Activated naive CD8-positive, alpha-beta T cell treated with anti-CD3 and anti-CD28 coated beads for 36 hours (primary cell): Measurements from ENCODE around the gene HMCN2. TPM values are rescaled to one million over a fixed set of nuclear protein-coding genes. Genes with fewer than 3 reads are reported as not detected.

ENCODE experiments used
- DNase-seq: peaks from one replicate; pipeline ENCODE4 v3.0.0; 2021
- H3K27ac Mint-ChIP-seq: one replicate; pipeline ENCODE4 v1.8.0; 2022; ENCODE audit warnings: mild to moderate bottlenecking, moderate library complexity, mixed read lengths
- H3K27me3 Mint-ChIP-seq: one replicate; pipeline ENCODE4 v1.8.0; 2022; ENCODE audit warnings: mild to moderate bottlenecking, mixed read lengths
- H3K36me3 Mint-ChIP-seq: one replicate; pipeline ENCODE4 v1.8.0; 2021; ENCODE audit warnings: mild to moderate bottlenecking, mixed read lengths
- H3K4me1 Mint-ChIP-seq: one replicate; pipeline ENCODE4 v1.8.0; 2021; ENCODE audit warnings: mixed read lengths
- H3K4me3 Mint-ChIP-seq: one replicate; pipeline ENCODE4 v1.8.0; 2022; ENCODE audit warnings: mild to moderate bottlenecking, moderate library complexity, mixed read lengths
- H3K9me3 Mint-ChIP-seq: one replicate; pipeline ENCODE4 v1.8.0; 2022; ENCODE audit warnings: mixed read lengths
- total RNA-seq, 2 experiments: library from RNA; stranded (reverse); gene quantifications; one replicate each; pipeline ENCODE4 v1.2.3, GENCODE V29; 2021

HMCN2 gene, protein sequence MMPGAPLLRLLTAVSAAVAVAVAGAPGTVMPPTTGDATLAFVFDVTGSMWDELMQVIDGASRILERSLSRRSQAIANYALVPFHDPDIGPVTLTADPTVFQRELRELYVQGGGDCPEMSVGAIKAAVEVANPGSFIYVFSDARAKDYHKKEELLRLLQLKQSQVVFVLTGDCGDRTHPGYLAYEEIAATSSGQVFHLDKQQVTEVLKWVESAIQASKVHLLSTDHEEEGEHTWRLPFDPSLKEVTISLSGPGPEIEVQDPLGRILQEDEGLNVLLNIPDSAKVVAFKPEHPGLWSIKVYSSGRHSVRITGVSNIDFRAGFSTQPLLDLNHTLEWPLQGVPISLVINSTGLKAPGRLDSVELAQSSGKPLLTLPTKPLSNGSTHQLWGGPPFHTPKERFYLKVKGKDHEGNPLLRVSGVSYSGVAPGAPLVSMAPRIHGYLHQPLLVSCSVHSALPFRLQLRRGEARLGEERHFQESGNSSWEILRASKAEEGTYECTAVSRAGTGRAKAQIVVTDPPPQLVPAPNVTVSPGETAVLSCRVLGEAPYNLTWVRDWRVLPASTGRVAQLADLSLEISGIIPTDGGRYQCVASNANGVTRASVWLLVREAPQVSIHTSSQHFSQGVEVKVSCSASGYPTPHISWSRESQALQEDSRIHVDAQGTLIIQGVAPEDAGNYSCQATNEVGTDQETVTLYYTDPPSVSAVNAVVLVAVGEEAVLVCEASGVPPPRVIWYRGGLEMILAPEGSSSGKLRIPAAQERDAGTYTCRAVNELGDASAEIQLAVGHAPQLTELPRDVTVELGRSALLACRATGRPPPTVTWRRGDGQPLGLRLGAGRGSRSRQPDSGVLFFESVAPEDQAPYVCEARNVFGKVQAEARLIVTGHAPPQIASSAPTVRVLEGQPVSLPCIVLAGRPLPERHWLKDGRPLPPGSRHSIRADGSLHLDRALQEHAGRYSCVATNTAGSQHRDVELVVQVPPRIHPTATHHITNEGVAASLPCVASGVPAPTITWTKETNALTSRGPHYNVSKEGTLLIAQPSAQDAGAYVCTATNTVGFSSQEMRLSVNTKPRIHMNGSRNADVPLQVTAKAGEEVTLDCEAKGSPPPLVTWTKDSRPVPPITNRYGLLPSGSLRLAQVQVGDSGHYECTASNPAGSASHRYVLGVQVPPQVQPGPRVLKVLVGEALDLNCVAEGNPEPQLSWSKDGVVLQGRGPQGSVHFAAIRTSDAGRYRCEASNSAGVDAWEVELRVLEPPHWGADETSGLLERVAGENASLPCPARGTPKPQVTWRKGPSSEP (N-terminal part only)
- not detected for total RNA-seq

DNA sequence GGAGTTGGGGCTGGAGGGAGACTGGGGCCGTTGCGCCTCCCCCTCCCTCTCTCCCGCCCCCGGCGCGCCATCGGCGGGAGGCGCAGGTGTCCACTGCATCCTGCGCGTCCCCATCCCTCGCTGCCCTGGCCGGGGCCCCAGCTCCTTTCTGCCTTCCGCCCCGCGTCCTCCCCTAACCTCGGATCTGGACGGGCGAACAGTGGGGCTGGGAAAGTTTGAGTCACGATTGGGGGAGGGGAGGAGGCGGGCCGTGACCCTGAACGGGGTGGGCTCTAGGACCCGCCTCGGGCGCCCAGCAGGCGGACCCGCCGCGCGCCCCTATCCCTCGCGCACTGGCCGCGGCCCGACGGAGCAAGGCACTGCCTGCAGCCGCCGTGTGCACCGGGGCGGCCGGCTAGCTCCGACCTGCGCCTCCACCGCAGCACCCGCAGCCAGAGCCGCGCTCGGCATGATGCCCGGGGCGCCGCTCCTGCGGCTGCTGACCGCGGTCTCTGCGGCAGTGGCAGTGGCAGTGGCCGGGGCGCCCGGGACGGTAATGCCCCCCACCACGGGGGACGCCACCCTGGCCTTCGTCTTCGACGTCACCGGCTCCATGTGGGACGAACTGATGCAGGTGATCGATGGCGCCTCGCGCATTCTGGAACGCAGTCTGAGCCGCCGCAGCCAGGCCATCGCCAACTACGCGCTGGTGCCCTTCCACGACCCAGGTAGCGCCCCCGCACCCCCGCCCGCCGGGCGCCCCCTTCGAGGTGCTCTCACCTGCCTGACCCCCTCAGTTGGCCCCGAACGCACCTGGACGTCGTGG lies at the start of gene HMCN2:
TSS of gene HMCN2 (plus strand) at position 330 of the 805 bp plus-strand sequence. CDS start at position 449, 119 bp downstream.
- DNase-seq: peak; percentile 5
- peaks cover 73% of the 10 kb centered on the region for H3K27me3 Mint-ChIP-seq
- H3K36me3 Mint-ChIP-seq: no peaks in the 10 kb centered on the region
- no peak within 1 kb of the TSS for H3K4me3 Mint-ChIP-seq
- no peaks in the 10 kb centered on the region for H3K4me1 Mint-ChIP-seq
- H3K27ac Mint-ChIP-seq: no peak within 1 kb of the TSS
- H3K9me3 Mint-ChIP-seq: no peaks in the 10 kb centered on the region

DNA sequence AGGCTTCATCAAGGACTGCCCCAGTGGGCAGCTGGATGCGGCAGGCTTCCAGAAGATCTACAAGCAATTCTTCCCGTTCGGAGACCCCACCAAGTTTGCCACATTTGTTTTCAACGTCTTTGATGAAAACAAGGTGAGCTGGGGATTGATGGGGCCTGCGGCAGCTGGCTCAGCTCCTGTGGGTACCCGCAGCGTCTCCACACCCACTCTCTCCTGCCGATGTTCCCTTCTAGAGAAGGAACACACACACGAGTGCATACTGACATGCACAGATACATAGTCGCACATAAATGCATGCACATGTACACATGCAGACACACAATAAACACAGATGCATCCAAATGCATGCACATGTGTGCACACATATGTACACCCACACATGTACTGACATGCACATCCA lies 47.7 kb upstream of the HMCN2 start:
- H3K4me3 Mint-ChIP-seq: no peak overlapping the region
- no peak overlapping the region for H3K27ac Mint-ChIP-seq
- H3K4me1 Mint-ChIP-seq: no peaks in the 10 kb centered on the region
- H3K9me3 Mint-ChIP-seq: no peaks in the 10 kb centered on the region
- no peak for DNase-seq
- no peaks in the 10 kb centered on the region for H3K36me3 Mint-ChIP-seq
- H3K27me3 Mint-ChIP-seq: no peaks in the 10 kb centered on the region

DNA sequence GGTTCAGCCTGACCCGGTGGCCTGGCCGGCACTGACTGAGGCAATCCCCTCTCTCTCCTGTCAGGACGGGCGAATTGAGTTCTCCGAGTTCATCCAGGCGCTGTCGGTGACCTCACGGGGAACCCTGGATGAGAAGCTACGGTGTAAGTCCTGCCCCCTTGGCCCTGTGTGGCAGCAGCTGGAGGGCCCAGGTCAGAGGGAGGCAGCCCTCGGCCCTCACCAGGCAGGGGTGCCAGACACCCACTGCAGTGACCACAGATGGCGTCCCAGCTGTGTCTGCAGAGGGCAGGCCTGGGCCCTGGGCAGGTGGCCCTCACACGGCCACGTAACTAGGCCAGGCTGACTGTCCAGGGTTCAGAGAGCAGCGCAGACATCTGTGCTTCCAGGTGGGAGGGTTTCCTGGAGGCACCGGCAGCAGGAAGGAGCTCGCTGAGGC lies 45.9 kb upstream of the HMCN2 start:
- Mint-ChIP-seq H3K27ac (no peak overlapping the region), H3K9me3 (no peaks in the 10 kb centered on the region), H3K27me3 (no peaks in the 10 kb centered on the region), H3K4me3 (no peak overlapping the region), H3K36me3 (no peaks in the 10 kb centered on the region), H3K4me1 (no peaks in the 10 kb centered on the region)
- no peak for DNase-seq

DNA sequence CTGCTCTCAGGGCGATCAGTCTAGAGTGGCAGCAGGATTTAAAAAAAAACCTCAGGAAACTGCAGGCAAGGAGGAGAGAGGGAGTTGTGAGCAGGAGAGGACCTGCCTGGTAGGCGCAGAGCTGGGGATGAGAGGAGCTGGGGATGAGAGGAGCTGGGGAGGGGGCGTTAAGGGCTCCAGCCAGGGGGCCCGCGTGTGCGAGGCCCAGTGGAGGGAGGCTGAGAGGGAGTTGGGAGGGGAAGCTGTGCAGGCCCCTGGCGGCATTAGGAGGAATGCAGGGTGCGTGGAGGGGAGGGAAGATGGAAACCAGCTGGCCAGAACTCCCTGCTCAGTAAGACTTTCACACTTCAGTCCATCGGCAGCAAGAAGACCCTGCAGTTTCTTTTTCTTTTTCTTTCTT lies 45.2 kb upstream of the HMCN2 start:
- no peaks in the 10 kb centered on the region for H3K27me3 Mint-ChIP-seq
- no peaks in the 10 kb centered on the region for H3K36me3 Mint-ChIP-seq
- no peaks in the 10 kb centered on the region for H3K4me1 Mint-ChIP-seq
- H3K27ac Mint-ChIP-seq: no peak overlapping the region
- no peak overlapping the region for H3K4me3 Mint-ChIP-seq
- H3K9me3 Mint-ChIP-seq: no peaks in the 10 kb centered on the region
- DNase-seq: no peak

DNA sequence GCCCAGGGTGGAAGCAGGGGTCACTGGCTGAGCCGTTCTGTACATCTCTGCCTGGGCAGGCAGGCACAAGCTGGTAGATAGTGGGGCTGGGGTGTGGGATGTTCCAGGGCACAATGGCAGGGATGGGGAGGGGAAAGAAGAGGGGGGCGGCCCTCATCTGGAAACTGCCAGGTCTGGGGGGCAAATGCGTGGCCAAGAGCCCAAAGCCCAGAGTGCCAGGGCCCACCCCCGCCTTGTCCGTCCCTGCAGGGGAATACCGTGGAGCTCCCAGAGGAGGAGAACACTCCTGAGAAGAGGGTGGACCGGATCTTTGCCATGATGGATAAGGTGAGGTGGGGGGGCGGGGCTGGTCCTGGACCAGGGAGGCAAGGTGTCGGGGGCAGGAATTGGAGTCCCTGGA lies 42.7 kb upstream of the HMCN2 start:
- DNase-seq: no peak
- H3K36me3 Mint-ChIP-seq: peaks cover 4% of the 10 kb centered on the region
- H3K9me3 Mint-ChIP-seq: peaks cover 2% of the 10 kb centered on the region
- H3K4me1 Mint-ChIP-seq: no peaks in the 10 kb centered on the region
- no peak overlapping the region for H3K27ac Mint-ChIP-seq
- H3K4me3 Mint-ChIP-seq: no peak overlapping the region
- H3K27me3 Mint-ChIP-seq: no peaks in the 10 kb centered on the region

DNA sequence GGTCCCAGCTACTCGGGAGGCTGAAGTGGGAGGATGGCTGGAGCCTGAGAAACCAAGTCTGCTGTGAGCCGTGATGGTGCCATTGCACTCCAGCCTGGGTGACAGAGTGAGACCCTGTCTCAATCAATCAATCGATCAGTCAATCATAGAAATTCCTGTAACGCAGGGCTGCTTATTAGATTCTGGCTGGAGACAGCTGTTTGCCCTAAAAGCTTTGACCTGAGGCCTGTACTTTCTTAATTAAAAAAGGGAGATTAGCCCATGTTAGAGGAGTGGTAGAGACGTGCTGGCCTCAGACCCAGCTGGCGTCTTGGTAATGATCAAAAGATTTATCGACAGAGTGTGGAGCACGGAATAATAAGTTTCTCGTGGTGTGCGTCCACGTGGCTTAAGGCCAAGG lies 40.5 kb upstream of the HMCN2 start:
- DNase-seq: no peak
- Mint-ChIP-seq H3K27ac (no peak overlapping the region), H3K4me1 (no peaks in the 10 kb centered on the region), H3K27me3 (no peaks in the 10 kb centered on the region), H3K9me3 (peaks cover 3% of the 10 kb centered on the region), H3K4me3 (no peak overlapping the region), H3K36me3 (peaks cover 6% of the 10 kb centered on the region)

DNA sequence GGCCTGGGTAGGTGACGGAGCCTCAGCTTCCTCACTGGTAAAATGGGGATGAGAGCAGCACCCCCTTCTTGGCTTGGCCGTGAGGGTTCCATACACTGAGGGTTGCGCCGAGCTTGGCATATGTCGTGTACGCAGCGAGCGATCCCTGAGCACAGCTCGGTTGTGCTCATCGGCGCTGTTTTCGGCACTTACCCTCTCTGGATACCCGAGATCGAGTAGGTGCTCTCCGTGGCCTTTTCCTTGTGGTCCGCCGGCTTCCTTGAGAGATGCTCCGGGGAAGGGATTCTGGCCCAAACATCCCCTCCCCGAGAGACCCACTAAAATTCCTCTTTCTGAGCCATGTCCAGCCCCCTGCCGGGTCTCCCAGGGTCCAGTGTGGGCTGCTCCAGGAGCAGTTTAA lies 40.0 kb upstream of the HMCN2 start:
- Mint-ChIP-seq H3K27ac (no peak overlapping the region), H3K9me3 (peaks cover 3% of the 10 kb centered on the region)

DNA sequence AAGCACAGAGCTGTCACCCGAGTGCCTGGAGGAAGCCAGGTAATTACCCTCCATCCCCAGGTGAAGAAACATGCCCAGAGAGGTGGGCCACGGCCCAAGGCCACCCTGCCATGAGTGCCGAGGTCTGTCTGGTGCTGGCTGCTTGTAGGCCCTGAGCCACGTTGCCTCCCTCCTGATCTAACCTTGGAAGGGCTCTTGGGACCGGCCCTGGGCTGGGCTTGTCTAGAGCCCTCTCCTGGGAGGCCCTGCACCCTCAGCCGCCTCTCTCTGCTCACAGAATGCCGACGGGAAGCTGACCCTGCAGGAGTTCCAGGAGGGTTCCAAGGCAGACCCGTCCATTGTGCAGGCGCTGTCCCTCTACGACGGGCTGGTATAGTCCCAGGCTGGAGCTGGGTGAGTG lies 39.4 kb upstream of the HMCN2 start:
- H3K4me1 Mint-ChIP-seq: no peaks in the 10 kb centered on the region
- no peak for DNase-seq
- H3K4me3 Mint-ChIP-seq: no peak overlapping the region
- H3K36me3 Mint-ChIP-seq: peaks cover 6% of the 10 kb centered on the region
- H3K27me3 Mint-ChIP-seq: no peaks in the 10 kb centered on the region
- H3K9me3 Mint-ChIP-seq: peaks cover 3% of the 10 kb centered on the region
- no peak overlapping the region for H3K27ac Mint-ChIP-seq

More for the DNA sequence above, 40.0 kb upstream of the HMCN2 start:
- no peak overlapping the region for H3K4me3 Mint-ChIP-seq
- peaks cover 6% of the 10 kb centered on the region for H3K36me3 Mint-ChIP-seq
- no peak for DNase-seq
- no peaks in the 10 kb centered on the region for H3K4me1 Mint-ChIP-seq
- no peaks in the 10 kb centered on the region for H3K27me3 Mint-ChIP-seq

DNA sequence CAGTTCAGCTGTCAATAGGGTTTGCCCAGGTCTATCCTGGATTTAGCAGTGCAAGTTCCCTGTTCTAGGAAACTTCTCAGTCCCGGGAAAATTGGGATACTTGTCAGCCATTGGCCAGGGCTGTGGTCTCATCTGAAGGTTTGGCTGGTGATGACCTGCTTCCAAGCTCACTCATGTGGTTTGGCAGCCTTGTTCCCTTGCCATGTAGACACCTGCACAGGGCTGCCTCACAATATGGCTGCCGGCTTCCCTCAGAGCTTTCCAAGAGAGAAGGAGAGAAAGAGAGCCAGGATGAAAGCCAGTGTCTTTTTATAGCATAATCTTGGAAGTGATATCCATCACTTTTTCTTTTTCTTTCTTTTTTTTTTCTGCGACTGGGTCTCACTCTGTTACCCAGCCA lies 37.7 kb upstream of the HMCN2 start:
- H3K27me3 Mint-ChIP-seq: no peaks in the 10 kb centered on the region
- no peak overlapping the region for H3K4me3 Mint-ChIP-seq
- no peaks in the 10 kb centered on the region for H3K4me1 Mint-ChIP-seq
- DNase-seq: no peak
- peaks cover 6% of the 10 kb centered on the region for H3K36me3 Mint-ChIP-seq
- no peak overlapping the region for H3K27ac Mint-ChIP-seq
- H3K9me3 Mint-ChIP-seq: peaks cover 3% of the 10 kb centered on the region

DNA sequence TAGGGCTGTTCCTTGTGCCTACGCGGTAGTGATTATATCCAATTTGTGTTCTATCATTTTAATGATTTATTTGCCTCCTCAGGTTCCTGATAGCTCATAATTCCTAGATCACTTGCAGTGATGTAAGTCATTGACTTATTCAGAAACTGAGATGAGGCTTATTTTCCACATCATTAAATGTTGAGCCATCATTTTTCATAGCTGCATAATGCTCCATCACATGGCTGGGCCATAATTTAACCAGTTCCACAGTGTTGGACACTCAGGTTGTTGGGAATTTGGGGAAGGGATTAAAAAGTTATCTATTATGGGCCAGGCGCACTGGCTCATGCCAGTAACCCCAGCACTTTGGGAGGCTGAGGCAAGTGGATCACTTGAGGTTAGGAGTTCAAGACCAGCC lies 35.8 kb upstream of the HMCN2 start:
- Mint-ChIP-seq H3K27ac (no peak overlapping the region), H3K4me1 (no peaks in the 10 kb centered on the region), H3K36me3 (peaks cover 6% of the 10 kb centered on the region), H3K9me3 (peaks cover 3% of the 10 kb centered on the region), H3K4me3 (no peak overlapping the region), H3K27me3 (no peaks in the 10 kb centered on the region)
- no peak for DNase-seq

DNA sequence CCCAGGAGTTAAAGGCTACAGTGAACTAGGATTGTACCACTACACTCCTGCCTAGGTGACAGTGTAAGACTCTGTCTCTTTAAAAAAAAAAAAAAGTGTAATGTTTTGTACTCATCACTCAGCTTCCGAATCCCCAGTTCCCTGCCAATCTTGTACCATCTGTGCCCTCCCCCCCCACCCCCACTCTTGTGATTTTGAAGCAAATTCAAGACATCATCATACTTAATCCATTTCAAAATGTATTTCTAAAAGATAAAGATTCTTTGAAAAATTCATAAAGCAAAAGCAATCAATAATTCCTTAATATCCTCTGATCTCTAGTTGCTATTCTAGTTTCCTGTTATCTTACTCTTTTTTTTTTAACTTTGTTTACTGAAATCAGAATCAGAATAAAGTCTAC lies 34.9 kb upstream of the HMCN2 start:
- DNase-seq: no peak
- Mint-ChIP-seq H3K27ac (no peak overlapping the region), H3K27me3 (no peaks in the 10 kb centered on the region), H3K36me3 (peaks cover 6% of the 10 kb centered on the region), H3K4me3 (no peak overlapping the region), H3K4me1 (no peaks in the 10 kb centered on the region), H3K9me3 (peaks cover 3% of the 10 kb centered on the region)

DNA sequence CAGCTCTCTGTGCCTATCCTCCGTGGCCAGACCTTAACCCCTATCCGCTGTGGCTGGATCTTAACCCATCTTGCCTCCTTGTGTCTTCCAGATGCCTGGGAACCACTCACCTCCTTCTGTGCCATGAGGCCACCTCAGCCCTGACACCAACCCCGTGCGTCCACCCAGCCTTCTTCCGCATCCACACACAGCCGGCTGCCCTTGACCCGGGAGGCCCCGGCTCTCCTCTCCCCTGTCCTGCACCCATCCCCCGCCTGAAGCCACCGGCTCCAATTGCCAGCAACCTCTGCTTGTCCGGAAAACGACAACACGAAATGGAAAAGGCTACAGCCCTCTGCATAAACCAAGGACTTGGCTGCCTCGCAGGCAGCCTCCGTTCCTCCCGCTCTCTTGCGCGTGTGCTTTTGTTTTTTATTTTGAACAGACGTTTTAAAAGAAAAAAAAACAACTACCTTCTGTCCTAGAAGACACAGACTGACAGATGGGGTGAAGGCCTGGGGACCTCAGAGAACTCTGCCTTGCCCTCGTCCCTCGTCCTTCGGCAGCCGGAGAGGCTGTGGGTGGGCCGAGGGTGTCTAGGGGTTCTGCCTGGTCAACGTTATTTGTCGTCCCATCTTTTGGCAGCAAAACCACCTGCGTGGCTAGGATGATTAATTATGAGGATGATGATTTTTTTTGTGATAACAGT lies 32.5 kb upstream of the HMCN2 start:
- no peak overlapping the region for H3K4me3 Mint-ChIP-seq
- H3K27ac Mint-ChIP-seq: no peak overlapping the region
- peaks cover 3% of the 10 kb centered on the region for H3K27me3 Mint-ChIP-seq
- H3K9me3 Mint-ChIP-seq: no peaks in the 10 kb centered on the region
- no peak for DNase-seq
- H3K36me3 Mint-ChIP-seq: peaks cover under 1% of the 10 kb centered on the region
- peaks cover 3% of the 10 kb centered on the region for H3K4me1 Mint-ChIP-seq

DNA sequence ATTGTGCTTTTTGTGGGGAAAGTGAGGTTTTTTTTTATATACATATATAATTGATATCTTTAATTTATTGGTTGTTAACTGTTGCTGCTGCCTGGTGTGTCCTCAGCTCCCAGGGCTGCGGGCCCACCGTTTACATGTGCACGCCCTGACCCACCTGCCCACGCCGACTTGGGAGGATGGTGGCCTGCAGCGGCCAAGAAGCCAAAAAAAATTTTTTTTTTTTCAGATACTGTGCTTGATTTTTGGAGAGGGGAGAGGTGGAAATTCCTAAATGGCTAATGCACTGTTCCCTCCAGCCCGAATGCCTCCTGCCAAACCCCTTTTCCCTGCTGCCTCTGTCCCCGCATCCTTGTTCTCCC lies 32.0 kb upstream of the HMCN2 start:
- H3K4me3 Mint-ChIP-seq: no peak overlapping the region
- no peak overlapping the region for H3K27ac Mint-ChIP-seq
- H3K36me3 Mint-ChIP-seq: no peaks in the 10 kb centered on the region
- no peak for DNase-seq
- peaks cover 3% of the 10 kb centered on the region for H3K4me1 Mint-ChIP-seq
- H3K9me3 Mint-ChIP-seq: no peaks in the 10 kb centered on the region
- H3K27me3 Mint-ChIP-seq: peaks cover 4% of the 10 kb centered on the region
